HCT116 (cell line): ENCODE measurements around the gene SAMD10. TPM values are rescaled to one million over a fixed set of nuclear protein-coding genes. Genes with fewer than 3 reads are reported as not detected.

Experiments used
- ATAC-seq: fragments of 200-7000 bp; cut with Tn5 transposase; 2 replicates; pipeline ENCODE4 v1.9.1; 2020; ENCODE audit warnings: mild to moderate bottlenecking, moderate library complexity
- BruUV-seq: library from RNA; stranded (reverse); fragments of 400-500 nt; replicated peaks from 2 replicates; lab custom pipeline; 2021; lab: Mats Ljungman, UMichigan
- CTCF ChIA-PET: fragments of 300-600 bp; sonication (Branson Sonifier 250); formaldehyde crosslinking; loops from one replicate; lab custom pipeline; 2021; ENCODE audit warnings: antibody characterized with exemption; lab: Charles Lee
- POLR2A ChIA-PET: fragments of 300-600, 350-600 bp; sonication (Branson Sonifier 250); formaldehyde crosslinking; loops from one replicate; lab custom pipeline; 2021; ENCODE audit warnings: antibody characterized with exemption; lab: Charles Lee
- RAD21 ChIA-PET, 2 experiments: fragments of 300-600 bp; sonication (Branson Sonifier 250); formaldehyde crosslinking; loops; one replicate each; lab custom pipeline; 2023; ENCODE audit warnings: low total read pairs in 2 of 2; ENCODE audit not compliant: uncharacterized antibody in 2 of 2, unreplicated experiment in 2 of 2, low non-redundant PET in 1 of 2; lab: Charles Lee
- DNase-seq: peaks from one replicate; pipeline ENCODE4 v3.0.0-alpha.2; 2010; ENCODE audit warnings: low read depth, low spot score
- H2AFZ ChIP-seq: fragments of 200-600 bp; shearing (Covaris generic), sonication (generic); 2 replicates; pipeline ENCODE4 v1.6.1; 2017; ENCODE audit warnings: low read depth, mixed run types, mixed read lengths, antibody characterized with exemption, low read length; ENCODE audit not compliant: poor library complexity, severe bottlenecking
- H3K27ac ChIP-seq: 2 replicates; pipeline ENCODE4 v1.5.1; 2012; ENCODE audit warnings: low read depth, low read length
- H3K27me3 ChIP-seq: fragments of 200-600 bp; sonication (generic); 2 replicates; pipeline ENCODE4 v1.6.1; 2016; ENCODE audit warnings: mixed run types, low read length, mixed read lengths; ENCODE audit not compliant: insufficient read depth
- H3K36me3 ChIP-seq, 2 experiments: fragments of 200-500 bp in 1 of 2; fragments of 200-600 bp in 1 of 2; sonication (Bioruptor generic) in 1 of 2; sonication (generic) in 1 of 2; 2 replicates each; pipeline versions ENCODE4 v1.5.1 to v1.6.1; 2014 to 2016; ENCODE audit warnings: low read length in 2 of 2, inconsistent platforms in 1 of 2, mixed read lengths in 1 of 2, mixed run types in 1 of 2; ENCODE audit not compliant: insufficient read depth in 2 of 2, control insufficient read depth in 1 of 2
- H3K4me1 ChIP-seq, 2 experiments: fragments of 200-600 bp in 1 of 2; sonication (generic) in 1 of 2; 2 replicates each; pipeline versions ENCODE4 v1.5.1 to v1.6.1; 2012 to 2017; ENCODE audit warnings: low read length in 2 of 2, inconsistent platforms in 1 of 2, mild to moderate bottlenecking in 1 of 2, mixed read lengths in 1 of 2, mixed run types in 1 of 2, moderate library complexity in 1 of 2; ENCODE audit not compliant: insufficient read depth in 2 of 2, control insufficient read depth in 1 of 2
- H3K4me2 ChIP-seq: fragments of 200-600 bp; sonication (generic); 2 replicates; pipeline ENCODE4 v1.6.1; 2017; ENCODE audit warnings: mixed run types, low read length, mixed read lengths
- H3K4me3 ChIP-seq, 2 experiments: fragments of 200-600 bp in 1 of 2; sonication (generic) in 1 of 2; replicated peaks in 1 of 2; 2 replicates each; pipeline ENCODE4 v1.5.1; 2011 to 2016; ENCODE audit warnings: low read length in 2 of 2, control low read depth in 1 of 2, low read depth in 1 of 2, mild to moderate bottlenecking in 1 of 2, mixed read lengths in 1 of 2, mixed run types in 1 of 2
- H3K79me2 ChIP-seq: fragments of 200-600 bp; sonication (generic); 2 replicates; pipeline ENCODE4 v1.6.1; 2017; ENCODE audit warnings: mild to moderate bottlenecking, mixed run types, low read length, moderate library complexity, mixed read lengths; ENCODE audit not compliant: insufficient read depth
- H3K9ac ChIP-seq: fragments of 200-600 bp; sonication (generic); 2 replicates; pipeline ENCODE4 v1.6.1; 2016; ENCODE audit warnings: low read length, mixed read lengths
- H3K9me2 ChIP-seq: fragments of 200-600 bp; sonication (generic), shearing (Covaris generic); 2 replicates; pipeline ENCODE4 v1.6.1; 2017; ENCODE audit warnings: mixed run types, mild to moderate bottlenecking, moderate library complexity; ENCODE audit not compliant: insufficient read depth
- H3K9me3 ChIP-seq, 2 experiments: fragments of 200-500 bp in 1 of 2; fragments of 200-600 bp in 1 of 2; sonication (Bioruptor generic) in 1 of 2; sonication (generic) in 1 of 2; 2 replicates each; pipeline ENCODE4 v1.6.1; 2014 to 2017; ENCODE audit warnings: low read length in 2 of 2, mixed read lengths in 2 of 2, inconsistent platforms in 1 of 2, low read depth in 1 of 2, mild to moderate bottlenecking in 1 of 2, mixed run types in 1 of 2, moderate library complexity in 1 of 2; ENCODE audit not compliant: control insufficient read depth in 1 of 2, insufficient read depth in 1 of 2
- H4K20me1 ChIP-seq: fragments of 200-600 bp; sonication (generic), shearing (Covaris generic); 2 replicates; pipeline ENCODE4 v1.6.1; 2017; ENCODE audit warnings: mixed run types, mild to moderate bottlenecking, moderate library complexity; ENCODE audit not compliant: insufficient read depth
- CBX3 ChIP-seq: IDR thresholded peaks from 2 replicates; pipeline ENCODE4 v1.6.1; 2012; ENCODE audit warnings: low read depth
- EGR1 ChIP-seq: IDR thresholded peaks from 2 replicates; pipeline ENCODE4 v1.6.1; 2012; ENCODE audit warnings: low read depth
- EZH2 ChIP-seq: fragments of 200-600 bp; sonication (generic); IDR thresholded peaks from 2 replicates; pipeline ENCODE4 v1.6.1; 2017; ENCODE audit warnings: antibody characterized with exemption, mixed run types
- FOSL1 ChIP-seq: IDR thresholded peaks from 2 replicates; pipeline ENCODE4 v1.6.1; 2012; ENCODE audit warnings: low read depth
- MAX ChIP-seq: IDR thresholded peaks from 2 replicates; pipeline ENCODE4 v1.6.1; 2012
- POLR2A ChIP-seq: IDR thresholded peaks from 2 replicates; pipeline ENCODE4 v1.7.0; 2011; ENCODE audit warnings: borderline replicate concordance; ENCODE audit not compliant: insufficient read depth, insufficient read length; ENCODE audit errors: extremely low read depth
- POLR2AphosphoS5 ChIP-seq: IDR thresholded peaks from 2 replicates; pipeline ENCODE4 v1.6.1; 2011; ENCODE audit warnings: mild to moderate bottlenecking, low read depth, low read length, moderate library complexity
- RAD21 ChIP-seq: IDR thresholded peaks from 2 replicates; pipeline ENCODE4 v1.6.1; 2012; ENCODE audit warnings: low read depth, mild to moderate bottlenecking
- REST ChIP-seq: IDR thresholded peaks from 2 replicates; pipeline ENCODE4 v1.6.1; 2012; ENCODE audit warnings: low read depth
- SIN3A ChIP-seq: IDR thresholded peaks from 2 replicates; pipeline ENCODE4 v1.6.1; 2012; ENCODE audit warnings: low read depth
- SP1 ChIP-seq: IDR thresholded peaks from 2 replicates; pipeline ENCODE4 v1.6.1; 2012; ENCODE audit warnings: low read depth
- SRF ChIP-seq: IDR thresholded peaks from 2 replicates; pipeline ENCODE4 v1.6.1; 2012; ENCODE audit warnings: low read depth
- TCF7L2 ChIP-seq: IDR thresholded peaks from 2 replicates; pipeline ENCODE4 v1.7.0; 2011; ENCODE audit warnings: borderline replicate concordance, inconsistent platforms; ENCODE audit not compliant: insufficient read depth, insufficient read length; ENCODE audit errors: extremely low read depth
- intact Hi-C: fragments of 100-400 bp; cut with micrococcal nuclease; formaldehyde crosslinking; loops from 2 replicates; pipeline ENCODE4 v1.10.0; 2022
- total RNA-seq: library from RNA; stranded (reverse); gene quantifications from one replicate; pipeline ENCODE4 v1.2.1, GENCODE V29; 2021; ENCODE audit not compliant: unreplicated experiment
- TF ChIP-seq, protein P1 (sequence below), 3 experiments: fragments of 200-600 bp in 1 of 3; sonication (generic) in 1 of 3; IDR thresholded peaks in 2 of 3; conservative IDR thresholded peaks in 1 of 3; 2 replicates each; pipeline ENCODE4 v1.5.1; 2012 to 2017; ENCODE audit warnings: low read depth in 2 of 3, low read length in 2 of 3, antibody characterized with exemption in 1 of 3, borderline replicate concordance in 1 of 3, control low read depth in 1 of 3, mild to moderate bottlenecking in 1 of 3, mixed read lengths in 1 of 3, mixed run types in 1 of 3, moderate library complexity in 1 of 3; ENCODE audit not compliant: insufficient read depth in 1 of 3
- TF ChIP-seq, protein P2 (sequence below): IDR thresholded peaks from 2 replicates; pipeline ENCODE4 v1.6.1; 2012

Gene SAMD10
- total RNA-seq, 1 experiment from 2014 or later: 4.2 TPM

GRCh38 chr20:63967330-63968135 is 11.9 kb downstream of the SAMD10 start:
- peaks cover 4% of the 10 kb centered on the region; the same call in 1 of the 2 replicates for H3K79me2 ChIP-seq
- TF ChIP-seq CBX3: no peak
- TF ChIP-seq SRF: no peak
- TF ChIP-seq, protein P1, sequence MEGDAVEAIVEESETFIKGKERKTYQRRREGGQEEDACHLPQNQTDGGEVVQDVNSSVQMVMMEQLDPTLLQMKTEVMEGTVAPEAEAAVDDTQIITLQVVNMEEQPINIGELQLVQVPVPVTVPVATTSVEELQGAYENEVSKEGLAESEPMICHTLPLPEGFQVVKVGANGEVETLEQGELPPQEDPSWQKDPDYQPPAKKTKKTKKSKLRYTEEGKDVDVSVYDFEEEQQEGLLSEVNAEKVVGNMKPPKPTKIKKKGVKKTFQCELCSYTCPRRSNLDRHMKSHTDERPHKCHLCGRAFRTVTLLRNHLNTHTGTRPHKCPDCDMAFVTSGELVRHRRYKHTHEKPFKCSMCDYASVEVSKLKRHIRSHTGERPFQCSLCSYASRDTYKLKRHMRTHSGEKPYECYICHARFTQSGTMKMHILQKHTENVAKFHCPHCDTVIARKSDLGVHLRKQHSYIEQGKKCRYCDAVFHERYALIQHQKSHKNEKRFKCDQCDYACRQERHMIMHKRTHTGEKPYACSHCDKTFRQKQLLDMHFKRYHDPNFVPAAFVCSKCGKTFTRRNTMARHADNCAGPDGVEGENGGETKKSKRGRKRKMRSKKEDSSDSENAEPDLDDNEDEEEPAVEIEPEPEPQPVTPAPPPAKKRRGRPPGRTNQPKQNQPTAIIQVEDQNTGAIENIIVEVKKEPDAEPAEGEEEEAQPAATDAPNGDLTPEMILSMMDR (IDR thresholded peaks at IDR 0.05 in 2 of 3, conservative IDR thresholded peaks at IDR 0.05 in 1 of 3; ENCODE audit: borderline replicate concordance in 1 of 3, insufficient read depth in 1 of 3, low read depth in 2 of 3, low read length in 2 of 3): no peak
- no peak for TF ChIP-seq SIN3A
- no peak for TF ChIP-seq POLR2A
- TF ChIP-seq, protein P2, sequence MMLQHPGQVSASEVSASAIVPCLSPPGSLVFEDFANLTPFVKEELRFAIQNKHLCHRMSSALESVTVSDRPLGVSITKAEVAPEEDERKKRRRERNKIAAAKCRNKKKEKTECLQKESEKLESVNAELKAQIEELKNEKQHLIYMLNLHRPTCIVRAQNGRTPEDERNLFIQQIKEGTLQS: no peak
- no peak for TF ChIP-seq RAD21
- TF ChIP-seq TCF7L2: no peak
- no peak for TF ChIP-seq POLR2AphosphoS5
- no peak for TF ChIP-seq FOSL1
- TF ChIP-seq MAX: no peak
- no peak for TF ChIP-seq REST
- TF ChIP-seq EGR1: no peak
- no peak for TF ChIP-seq SP1
- TF ChIP-seq EZH2: no peak
- no peaks in the 10 kb centered on the region for H3K9me3 ChIP-seq
- no peak overlapping the region for H2AFZ ChIP-seq
- H3K4me3 ChIP-seq: no peak overlapping the region
- ChIA-PET CTCF (no interaction called here), POLR2A (interaction anchor here (1.2 kb wide), 1 partner anchor 10 kb away, joined by 5 read pairs; no protein-coding TSS in a partner anchor), RAD21 (no interaction called here)
- no peak overlapping the region for H3K27ac ChIP-seq
- H3K4me2 ChIP-seq: no peak overlapping the region
- H3K36me3 ChIP-seq: peaks cover 0 to 5% of the 10 kb centered on the region in 2 experiments; a peak in 1 of 4 replicates
- H3K4me1 ChIP-seq: peaks cover 15 to 20% of the 10 kb centered on the region in 2 experiments; a peak in 3 of 4 replicates
- no peak overlapping the region for H3K9ac ChIP-seq
- BruUV-seq: no TSS peak
- no peaks in the 10 kb centered on the region for H3K27me3 ChIP-seq
- H4K20me1 ChIP-seq: no peaks in the 10 kb centered on the region
- H3K9me2 ChIP-seq: no peaks in the 10 kb centered on the region
- intact Hi-C loops: no loop called here
- no peak for DNase-seq
- no peak for ATAC-seq
